ENCODE results near the gene CACNA2D3.
"Not testable (repeated sequence)": the region's sequence is repeated elsewhere in the genome, so short reads cannot be mapped to it uniquely, and the experiment has no call there.

CACNA2D3 gene

DNA sequence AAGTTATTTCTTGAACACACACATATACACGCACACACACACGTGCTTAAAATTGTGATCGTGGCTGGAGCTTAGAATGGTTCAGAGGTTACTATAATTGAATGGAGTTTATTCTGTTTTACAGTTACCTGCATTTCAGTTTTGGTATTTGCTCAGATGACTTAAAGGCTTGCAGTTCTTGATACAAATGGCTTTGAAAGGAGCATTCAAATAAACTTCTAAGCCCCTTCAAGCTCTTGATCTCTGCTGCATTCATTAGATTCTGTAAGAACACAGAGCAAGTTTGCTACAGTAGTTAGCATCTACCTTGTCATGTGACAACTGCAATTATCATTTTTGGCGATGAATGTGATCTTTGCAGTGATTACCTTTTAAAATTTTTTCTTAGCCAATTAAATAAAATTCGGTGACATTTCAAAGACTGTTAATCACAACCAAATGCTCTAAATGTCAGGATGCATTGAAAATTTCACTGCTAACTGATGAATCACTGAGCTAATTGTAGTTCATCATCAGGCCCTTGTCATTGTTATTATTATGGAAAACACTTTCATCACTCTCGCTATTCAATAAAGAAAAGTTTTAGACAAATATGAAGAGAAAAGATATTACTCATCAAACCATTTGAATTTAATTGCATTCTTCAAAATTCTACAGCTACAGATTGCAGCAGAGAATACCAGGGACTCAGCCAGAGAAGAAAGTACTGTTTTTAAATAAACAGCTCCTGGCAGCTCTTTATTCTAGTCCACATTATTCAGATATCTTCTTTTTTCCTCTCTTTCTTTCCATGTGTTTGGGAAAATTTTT is 509.4 kb downstream of the CACNA2D3 start:
- no peak for DNase-seq (ENCODE audit: low read depth in 3 of 3)

DNA sequence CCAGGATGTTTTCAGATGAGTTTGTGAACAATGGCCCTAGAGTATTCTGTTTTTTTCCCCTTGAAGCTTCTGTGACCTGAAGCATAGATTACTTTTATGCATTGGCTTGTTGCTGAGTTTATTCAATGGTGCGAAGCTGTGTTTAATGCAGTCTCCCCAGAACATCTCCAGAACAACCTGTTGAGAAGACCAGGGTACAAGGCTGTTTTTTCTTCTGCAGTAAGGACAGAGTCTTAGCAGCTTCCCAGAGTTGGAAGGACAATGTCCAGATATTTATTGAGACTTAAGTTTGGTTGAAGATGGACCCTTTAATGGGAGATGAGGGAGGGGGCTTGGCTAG is 509.9 kb downstream of the CACNA2D3 start:
- DNase-seq (ENCODE audit: low read depth in 3 of 3): no peak

DNA sequence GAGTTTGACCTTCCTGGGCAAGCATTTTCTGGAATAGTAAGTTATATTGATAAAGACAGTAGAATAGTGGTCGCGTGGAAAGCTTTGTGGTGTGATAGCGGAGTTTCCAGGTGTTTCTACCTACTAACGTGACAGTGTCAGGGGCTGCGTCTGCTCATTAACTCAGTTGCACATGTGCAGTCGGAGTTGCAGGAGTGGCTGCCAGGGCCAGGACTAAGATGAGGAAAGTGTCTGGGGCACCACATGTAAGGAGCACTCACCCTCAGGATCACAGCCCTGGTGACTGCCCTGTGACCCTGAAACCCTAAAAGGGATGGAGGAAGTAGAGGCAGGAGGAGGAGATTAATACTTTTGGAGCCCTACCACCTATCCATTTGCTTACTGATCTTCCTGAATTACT is 510.5 kb downstream of the CACNA2D3 start:
- DNase-seq (ENCODE audit: low read depth in 3 of 3): no peak

DNA sequence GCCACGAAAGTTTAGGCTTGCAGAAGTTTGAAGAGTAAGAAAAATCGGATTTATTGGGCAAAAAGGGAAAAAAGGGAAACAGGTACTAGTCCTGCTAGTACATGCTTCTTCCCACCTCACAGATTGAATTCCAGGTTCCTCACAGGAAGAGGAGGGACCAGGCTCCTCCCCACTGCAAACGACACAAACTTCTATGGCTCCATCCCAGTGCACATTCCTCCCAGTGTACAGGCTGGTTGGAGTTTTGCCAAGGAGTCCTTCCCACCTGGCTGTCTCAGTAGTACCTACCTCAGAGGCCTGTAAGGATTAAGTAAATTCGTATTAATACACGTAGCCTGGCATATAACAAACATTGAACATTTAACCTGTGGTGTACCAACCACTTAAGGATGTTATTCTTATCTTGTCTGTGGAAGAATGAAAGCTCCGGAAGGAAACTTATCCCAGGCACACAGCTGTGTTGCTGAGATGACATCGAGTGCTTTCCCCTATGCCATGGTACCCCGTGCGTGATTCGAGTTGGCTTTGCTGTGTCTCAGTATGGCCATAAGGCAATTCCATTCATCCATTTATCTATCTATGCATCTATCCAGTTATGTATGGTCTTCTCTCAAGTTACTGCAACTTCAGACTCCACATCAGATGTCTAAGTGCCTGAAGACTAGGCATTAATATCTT is 511.2 kb downstream of the CACNA2D3 start:
- DNase-seq (ENCODE audit: low read depth in 3 of 3): no peak

DNA sequence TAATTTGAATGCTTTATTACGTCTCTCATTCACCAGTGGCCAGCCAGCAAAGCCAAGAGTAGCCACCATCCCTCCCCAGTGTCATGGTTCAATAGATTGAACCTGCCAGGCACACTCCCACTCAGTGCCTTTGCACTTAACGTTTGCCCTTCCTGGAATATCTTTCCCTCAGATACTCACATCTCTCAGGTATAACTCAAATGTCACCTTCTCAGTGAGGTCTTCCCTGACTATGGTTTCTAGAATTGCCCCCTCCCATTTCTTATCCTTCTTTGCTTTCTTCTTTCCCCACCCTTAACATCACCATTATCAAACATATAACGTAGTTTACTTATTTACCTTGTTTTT is 511.7 kb downstream of the CACNA2D3 start:
- DNase-seq (ENCODE audit: low read depth in 3 of 3): no peak

DNA sequence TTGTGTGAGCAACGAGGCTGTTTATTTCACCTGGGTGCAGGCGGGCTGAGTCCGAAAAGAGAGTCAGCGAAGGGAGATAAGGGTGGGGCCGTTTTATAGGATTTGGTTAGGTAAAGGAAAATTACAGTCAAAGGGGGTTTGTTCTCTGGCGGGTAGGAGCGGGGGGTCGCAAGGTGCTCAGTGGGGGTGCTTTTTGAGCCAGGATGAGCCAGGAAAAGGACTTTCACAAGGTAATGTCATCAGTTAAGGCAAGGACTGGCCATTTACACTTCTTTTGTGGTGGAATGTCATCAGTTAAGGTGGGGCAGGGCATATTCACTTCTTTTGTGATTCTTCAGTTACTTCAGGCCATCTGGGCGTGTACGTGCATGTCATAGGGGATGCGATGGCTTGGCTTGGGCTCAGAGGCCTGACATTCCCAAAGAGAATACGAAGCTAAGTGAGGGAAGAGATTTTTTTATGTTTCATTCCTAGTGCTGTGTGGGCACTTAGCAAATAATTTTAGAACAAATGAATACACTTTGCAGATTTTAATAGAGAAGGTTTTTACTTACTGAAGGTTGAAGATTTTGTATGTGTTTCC is 517.5 kb downstream of the CACNA2D3 start:
- not testable (repeated sequence) for DNase-seq (ENCODE audit: low read depth in 3 of 3)

DNA sequence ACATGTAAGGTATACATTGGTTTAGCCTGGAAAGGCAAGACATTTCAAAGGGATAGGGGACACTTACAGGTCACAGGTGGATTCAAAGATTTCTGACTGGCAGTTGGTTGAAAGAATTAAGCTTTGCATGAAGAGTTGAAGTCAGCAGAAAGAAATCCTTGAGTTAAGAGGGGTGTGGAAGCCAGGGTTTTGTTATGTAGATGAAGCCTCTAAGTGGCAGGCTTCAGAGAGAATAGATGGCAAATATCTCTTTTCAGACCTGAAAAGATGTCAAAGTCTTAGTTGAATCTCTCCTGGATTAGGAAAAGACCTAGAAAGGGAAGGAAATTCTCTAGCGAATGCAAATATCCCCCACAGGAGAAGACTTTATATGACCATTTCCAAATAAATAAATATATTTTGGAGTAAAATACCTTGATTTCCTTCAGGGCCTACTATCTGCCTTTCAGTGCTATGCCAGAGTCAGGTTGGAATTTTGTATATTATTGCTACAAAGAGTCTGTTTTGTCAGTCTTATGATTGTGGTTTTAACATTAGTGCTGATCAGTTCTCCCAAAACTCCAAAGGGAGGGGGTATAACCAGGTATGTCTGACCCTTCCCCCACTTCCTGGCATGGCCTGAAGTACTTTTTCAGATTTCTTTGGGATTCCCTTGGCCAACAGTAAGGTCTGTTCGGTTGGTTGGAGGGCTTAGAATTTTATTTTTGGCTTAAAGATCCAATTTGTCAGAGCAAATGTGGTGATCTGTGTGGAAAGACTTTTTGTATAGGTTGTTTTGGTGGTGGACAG is 519.1 kb downstream of the CACNA2D3 start:
- no peak for DNase-seq (ENCODE audit: low read depth in 3 of 3)

DNA sequence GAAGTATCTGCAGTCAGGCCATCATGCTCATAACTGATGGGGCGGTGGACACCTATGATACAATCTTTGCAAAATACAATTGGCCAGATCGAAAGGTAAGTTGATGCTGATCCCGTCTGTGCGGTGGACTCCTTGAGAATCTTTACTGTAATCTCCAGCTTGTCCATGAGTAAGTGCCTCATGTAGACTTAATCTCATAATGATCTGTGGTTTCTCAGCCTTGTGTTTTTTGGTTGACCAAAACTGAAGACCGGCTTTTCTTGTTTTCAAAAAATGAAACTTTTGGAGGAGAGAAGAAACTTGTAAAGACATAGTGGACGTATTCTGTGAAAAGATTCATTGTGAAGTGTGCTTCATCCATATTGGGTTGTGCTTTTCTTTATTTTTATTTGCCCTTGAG is 519.8 kb downstream of the CACNA2D3 start:
- DNase-seq (ENCODE audit: low read depth in 3 of 3): no peak

DNA sequence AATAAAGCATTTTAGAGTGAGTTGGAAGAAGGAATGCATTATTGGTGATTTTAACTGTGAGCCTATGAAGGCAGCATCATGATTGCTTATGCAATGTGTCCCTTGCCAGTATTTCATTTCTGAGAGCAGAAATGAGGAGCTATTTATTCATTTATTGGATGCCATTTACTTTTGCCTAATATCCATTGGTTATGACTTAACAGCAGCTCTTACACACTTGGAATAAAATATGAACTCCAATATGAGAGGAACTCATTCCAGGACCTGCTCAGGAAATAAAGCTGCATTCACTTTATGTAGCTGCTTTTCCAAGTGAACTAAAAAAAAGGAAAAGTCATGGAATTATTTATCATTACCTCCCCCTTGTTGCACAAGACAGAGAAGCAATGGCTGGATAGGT is 525.4 kb downstream of the CACNA2D3 start:
- DNase-seq (ENCODE audit: low read depth in 3 of 3): no peak

DNA sequence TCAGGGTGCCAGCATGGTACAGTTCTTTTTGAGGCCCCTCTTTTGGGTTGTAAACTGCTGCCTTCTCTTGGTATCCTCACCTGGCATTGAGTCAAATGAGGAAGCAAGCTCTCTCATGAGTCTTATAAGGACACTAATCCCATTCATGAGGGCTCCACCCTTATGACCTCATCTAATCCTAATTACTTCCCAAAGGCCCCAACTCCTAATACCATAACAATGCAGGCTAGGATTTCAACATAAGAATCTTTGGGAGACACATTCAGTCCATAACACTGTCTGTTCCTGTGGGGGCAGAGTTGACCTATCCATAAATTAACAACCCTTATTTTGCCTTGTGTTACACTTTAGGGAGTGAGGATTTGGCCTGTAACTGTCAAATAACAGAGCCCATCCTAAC is 527.2 kb downstream of the CACNA2D3 start:
- DNase-seq (ENCODE audit: low read depth in 3 of 3): no peak

DNA sequence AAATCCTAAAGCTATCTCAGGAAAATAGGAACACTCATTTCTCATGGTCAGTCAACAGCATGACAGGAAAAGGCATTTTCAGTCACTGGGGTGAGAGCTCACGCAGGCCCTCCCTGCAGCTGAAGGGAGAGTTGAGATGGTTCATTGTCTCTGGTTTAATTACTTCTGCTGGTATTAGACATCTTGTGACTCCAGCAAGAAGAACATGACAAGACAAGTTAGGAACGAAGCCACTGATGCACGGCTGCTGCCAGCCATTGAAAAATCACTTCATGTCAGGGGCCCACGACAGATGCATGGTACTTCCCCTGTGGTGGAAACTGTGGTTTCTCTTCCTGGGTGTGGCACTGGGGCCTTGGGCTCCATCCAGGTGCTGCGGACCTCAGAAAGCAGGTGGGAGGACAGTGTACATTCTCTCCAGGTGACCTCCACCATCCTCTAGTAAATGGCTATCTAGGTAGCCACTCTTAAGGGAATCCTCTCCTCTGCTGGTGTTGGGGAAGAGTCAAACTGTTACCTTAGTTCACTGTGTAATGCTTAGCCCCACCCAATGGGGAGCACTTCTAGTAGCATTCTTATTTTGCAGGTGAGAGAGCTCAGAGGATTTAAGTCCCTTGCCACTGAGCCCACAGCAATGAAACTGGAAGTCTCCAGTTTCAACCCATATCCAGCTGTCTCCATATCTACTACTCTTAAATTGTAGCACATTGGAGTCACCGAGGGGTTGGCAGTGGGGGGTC is 531.3 kb downstream of the CACNA2D3 start:
- DNase-seq (ENCODE audit: low read depth in 3 of 3): no peak

DNA sequence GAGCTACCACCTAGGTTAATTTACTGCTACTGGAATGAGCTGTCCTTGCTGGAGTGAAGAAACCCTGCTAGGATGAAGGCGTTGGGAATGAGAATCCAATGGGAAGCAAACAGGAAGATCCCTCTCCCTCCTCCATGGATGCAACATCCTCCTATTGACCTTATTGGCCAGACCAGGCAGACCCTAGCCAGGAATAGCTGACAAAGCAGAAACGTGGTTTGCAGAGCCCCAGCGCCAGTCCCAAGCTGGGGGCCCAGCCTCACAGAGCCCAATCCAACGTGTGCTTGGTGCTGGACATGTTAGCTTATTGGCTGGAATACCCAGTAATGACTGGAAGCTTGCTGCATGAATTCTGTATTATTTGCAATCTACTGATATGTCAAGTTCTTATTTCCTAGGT is 532.4 kb downstream of the CACNA2D3 start:
- no peak for DNase-seq (ENCODE audit: low read depth in 3 of 3)

DNA sequence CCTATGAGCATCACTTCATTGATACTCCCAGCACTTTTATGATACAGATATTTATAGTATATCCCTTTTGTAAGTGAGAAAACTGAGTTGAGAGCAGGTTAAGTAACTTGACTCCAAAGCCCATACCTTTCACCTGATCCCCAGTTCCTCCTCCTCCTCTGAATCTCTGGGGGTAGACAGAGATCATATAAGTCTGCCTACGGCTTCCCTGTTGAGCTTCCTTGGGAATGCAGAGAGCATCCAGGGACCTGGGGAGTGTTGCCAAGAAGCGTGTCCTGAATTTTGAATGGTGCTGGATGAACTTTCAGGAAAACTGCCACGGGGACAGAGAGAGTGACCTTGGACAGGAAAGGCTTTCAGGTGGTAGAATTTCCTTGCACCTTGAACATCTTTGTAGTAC is 537.0 kb downstream of the CACNA2D3 start:
- no peak for DNase-seq (ENCODE audit: low read depth in 3 of 3)

DNA sequence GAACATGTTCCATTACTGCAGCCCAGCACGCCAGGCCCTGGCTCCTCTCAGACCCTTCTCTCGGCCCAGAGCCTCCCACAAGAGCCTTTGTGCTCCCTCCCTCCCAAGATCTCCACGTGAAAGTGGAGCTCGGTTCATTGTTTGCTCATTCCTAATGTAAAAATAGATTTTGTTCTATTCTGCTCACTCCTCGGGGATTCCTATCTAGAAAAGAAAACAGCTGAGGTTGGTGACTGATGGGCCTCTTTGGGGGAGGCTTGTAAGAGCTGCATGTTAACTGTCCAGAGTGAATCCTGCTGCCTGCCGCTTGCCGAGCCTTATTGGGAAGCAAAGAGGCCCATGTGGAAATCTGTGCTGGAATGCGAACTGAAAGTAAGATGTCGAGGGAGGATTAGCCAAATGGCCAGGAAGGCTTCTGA is 538.4 kb downstream of the CACNA2D3 start:
- no peak for DNase-seq (ENCODE audit: low read depth in 3 of 3)

DNA sequence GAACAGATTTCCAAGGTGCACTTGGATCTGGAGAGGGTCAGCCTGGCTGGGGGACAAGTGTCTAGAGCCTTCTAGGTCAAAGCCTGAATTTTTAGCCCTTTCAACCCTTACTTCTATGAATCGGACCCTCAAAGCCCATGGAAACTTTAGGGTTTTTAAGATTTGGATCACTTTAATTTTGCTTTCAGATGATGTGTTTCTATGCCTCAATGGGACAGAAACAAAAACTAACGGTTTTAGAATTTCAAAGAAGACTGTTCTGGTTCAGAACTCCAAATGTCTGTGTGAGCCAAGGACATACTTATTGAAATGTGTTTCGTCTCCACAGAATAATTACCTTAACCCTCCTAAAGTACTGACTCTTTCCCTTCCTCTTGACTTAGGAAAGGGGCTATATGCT is 538.8 kb downstream of the CACNA2D3 start:
- DNase-seq (ENCODE audit: low read depth in 3 of 3): no peak

DNA sequence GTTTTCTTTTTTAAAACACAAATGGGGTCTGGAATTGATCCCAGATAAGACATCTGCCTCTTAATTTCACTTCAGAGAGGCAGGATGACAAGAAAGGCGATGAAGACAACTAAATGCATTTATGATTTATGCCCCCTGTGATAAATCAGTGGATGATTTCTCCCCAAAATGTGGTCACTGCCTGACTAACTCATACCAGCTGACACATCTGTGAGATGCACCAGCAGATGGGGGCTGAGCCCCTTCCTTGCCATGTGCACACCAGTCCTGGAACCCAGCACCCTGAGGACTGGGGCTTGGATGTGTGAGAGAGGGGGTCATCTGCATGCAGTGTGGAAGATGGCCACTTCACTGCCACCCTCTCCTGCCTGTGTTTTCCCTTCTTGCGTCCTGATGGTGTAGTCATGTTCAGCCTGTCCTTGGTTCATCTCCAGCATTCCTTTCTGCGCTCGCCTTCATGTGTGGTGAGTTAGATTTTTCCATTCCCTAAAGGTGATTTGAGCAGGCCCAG is 541.2 kb downstream of the CACNA2D3 start:
- DNase-seq (ENCODE audit: low read depth in 3 of 3): no peak

DNA sequence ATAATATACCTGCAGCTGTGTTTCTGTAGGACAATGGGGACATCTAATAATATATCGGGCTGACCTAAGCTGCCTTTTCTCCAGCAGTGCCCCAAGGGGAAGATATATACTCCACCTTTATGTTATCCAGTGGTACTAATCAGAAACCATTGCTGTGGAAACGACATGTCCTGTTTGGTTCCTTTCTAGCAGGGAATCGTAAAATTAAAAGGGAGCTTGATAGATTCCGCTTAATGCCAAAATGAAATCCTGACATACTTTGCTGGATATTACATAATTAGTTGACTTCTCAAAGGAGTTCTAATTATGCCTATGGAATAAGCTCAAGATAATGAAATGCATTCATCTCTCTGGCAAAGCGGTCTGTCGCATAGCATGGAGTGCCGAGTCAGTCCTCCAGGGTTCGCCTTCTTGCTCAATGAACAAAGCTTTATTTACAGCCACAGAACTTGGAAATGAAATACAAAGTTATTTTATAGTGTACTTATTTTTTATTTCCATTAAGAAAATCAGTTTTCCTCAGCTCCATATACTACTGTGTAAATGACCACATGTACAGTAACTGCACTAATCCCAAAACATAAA is 542.8 kb downstream of the CACNA2D3 start:
- DNase-seq (ENCODE audit: low read depth in 3 of 3): no peak

DNA sequence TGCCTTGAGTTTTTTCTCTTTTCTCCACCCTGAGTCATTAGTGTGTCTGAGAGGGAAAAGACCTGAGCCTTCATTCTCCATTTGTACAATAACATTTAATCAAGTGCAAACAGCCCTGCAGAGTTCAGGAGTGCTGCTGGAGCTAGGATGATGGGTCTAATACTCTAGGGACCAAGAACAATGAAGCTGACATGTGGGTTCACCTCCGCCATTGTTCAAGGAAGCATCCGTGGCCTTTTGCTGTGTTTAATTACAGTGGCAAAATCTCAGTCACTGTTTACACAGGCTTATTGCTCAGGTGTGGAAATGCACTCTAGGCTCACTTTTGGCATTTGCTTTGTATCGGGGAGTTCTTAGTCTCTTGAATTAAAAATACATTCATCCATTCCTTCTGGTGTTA is 545.9 kb downstream of the CACNA2D3 start:
- DNase-seq (ENCODE audit: low read depth in 3 of 3): no peak

DNA sequence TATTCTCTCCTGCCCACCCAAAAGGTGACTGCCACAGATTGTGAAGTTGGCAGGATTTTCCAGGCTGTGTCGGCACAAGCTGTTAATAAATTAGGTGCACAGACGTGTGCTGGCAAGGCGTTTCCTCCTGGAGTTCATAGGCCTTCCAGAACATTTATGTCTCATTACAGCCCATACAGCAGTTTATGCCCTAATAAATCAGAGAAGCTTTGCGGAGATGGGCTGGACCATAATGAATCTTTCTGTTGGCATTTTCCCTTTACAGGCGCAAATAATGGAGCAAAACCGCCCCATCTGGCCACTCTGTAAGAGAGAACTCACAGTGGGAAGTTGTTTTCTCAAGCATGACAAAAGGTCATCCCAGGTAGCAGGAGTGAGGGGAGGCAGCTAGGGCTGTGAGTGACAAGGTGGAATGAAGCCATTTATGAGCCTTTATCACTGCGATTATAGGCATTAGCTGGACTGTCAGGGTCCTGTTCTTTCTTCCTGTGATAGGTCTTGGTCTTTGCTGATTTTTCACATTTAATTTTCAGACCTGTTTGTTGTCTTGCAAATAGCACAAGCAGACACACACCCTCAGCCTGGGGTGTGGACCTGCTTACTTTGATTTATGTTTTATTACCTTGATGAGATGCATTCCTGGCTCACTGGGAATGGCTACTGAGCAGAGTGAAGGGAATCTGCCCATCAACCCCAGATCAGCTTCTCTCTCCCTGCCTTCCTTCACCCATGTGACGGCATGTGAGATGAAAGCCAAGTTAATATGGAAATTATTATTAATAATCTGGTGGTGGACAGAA is 548.0 kb downstream of the CACNA2D3 start:
- no peak for DNase-seq (ENCODE audit: low read depth in 3 of 3)

DNA sequence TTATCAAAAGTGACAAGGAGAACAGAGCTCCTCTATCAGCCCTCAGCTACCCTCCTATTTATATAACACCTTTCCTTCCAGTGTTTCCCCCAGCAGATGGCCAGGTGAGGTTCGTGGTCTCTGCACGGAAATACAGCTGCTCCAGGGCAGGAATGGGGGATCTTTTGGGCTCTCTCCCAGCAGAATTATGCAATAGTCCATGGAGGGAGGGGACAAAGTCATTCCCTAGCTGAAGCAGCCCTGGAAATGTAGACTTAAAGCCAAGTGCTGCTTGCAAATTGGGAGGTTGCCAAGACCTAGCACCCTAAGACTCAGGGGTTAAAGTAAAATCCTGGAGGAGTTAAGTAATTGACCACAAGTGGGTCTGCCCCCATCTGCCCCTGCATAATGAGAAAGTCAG is 549.2 kb downstream of the CACNA2D3 start:
- DNase-seq (ENCODE audit: low read depth in 3 of 3): no peak
